NT2/D1 (cell line): ENCODE measurements around the gene PORCN.

Experiments used
- SUZ12 ChIP-seq: IDR thresholded peaks from 2 replicates; pipeline ENCODE4 v1.6.1; 2011; ENCODE audit not compliant: insufficient read length, insufficient read depth; ENCODE audit errors: extremely low read depth
- ZNF274 ChIP-seq: IDR thresholded peaks from 2 replicates; pipeline ENCODE4 v1.6.1; 2011; ENCODE audit warnings: mild to moderate bottlenecking, low read depth, low read length

- TF ChIP-seq ZNF274 (no peak), SUZ12 (no peak)
These were observed 11.7 kb downstream of the PORCN start for GRCh38 chrX:48520455-48520854.
